ENCODE measurements around the gene FIGN. TPM values are rescaled to one million over a fixed set of nuclear protein-coding genes. Genes with fewer than 3 reads are reported as not detected.

The FIGN gene
- total RNA-seq, 4 donors from 2014 or later: 12.3 to 17.7 (median 14.2) TPM

- TF ChIP-seq POLR2A (IDR thresholded peaks at IDR 0.05) (no peak), EP300 (IDR thresholded peaks at IDR 0.05) (no peak), CTCF (IDR thresholded peaks at IDR 0.05) (no peak)
- H3K4me3 ChIP-seq: no peak overlapping the region
- no peak for DNase-seq (ENCODE audit: low spot score in 2 of 2)
- peaks cover 0 to 4% (median 0%) of the 10 kb centered on the region in 4 donors for H3K4me1 ChIP-seq
- WGBS, 2 donors: 44 to 60% methylated on average over 7 of the region's 7 CpGs
- H3K36me3 ChIP-seq: no peaks in the 10 kb centered on the region
- H3K27me3 ChIP-seq: no peaks in the 10 kb centered on the region
- no peak overlapping the region for H3K27ac ChIP-seq
- H3K9me3 ChIP-seq: no peaks in the 10 kb centered on the region
Observed at GRCh38 chr2:163601377-163601776, 134.4 kb downstream of the FIGN start.

GRCh38 chr2:163600801-163601200 is 135.0 kb downstream of the FIGN start:
- WGBS, 2 donors: 75 to 76% methylated on average over 3 of the region's 3 CpGs
- no peak for TF ChIP-seq EP300 (IDR thresholded peaks at IDR 0.05)
- no peak for TF ChIP-seq POLR2A (IDR thresholded peaks at IDR 0.05)
- TF ChIP-seq CTCF (IDR thresholded peaks at IDR 0.05): no peak
- no peaks in the 10 kb centered on the region for H3K36me3 ChIP-seq
- no peak for DNase-seq (ENCODE audit: low spot score in 2 of 2)
- H3K4me3 ChIP-seq: no peak overlapping the region
- peaks cover 0 to 8% (median 0%) of the 10 kb centered on the region in 4 donors for H3K4me1 ChIP-seq
- H3K9me3 ChIP-seq: no peaks in the 10 kb centered on the region
- no peaks in the 10 kb centered on the region for H3K27me3 ChIP-seq
- H3K27ac ChIP-seq: no peak overlapping the region

GRCh38 chr2:163595028-163595427 is 140.8 kb downstream of the FIGN start:
- H3K4me1 ChIP-seq: peaks cover 0 to 11% (median 0%) of the 10 kb centered on the region in 4 donors
- 16 to 29% methylated on average over 2 of the region's 2 CpGs for WGBS, 2 donors
- DNase-seq (ENCODE audit: low spot score in 2 of 2): no peak
- H3K4me3 ChIP-seq: no peak overlapping the region
- H3K27ac ChIP-seq: no peak overlapping the region
- no peaks in the 10 kb centered on the region for H3K9me3 ChIP-seq
- no peaks in the 10 kb centered on the region for H3K36me3 ChIP-seq
- H3K27me3 ChIP-seq: no peaks in the 10 kb centered on the region
- TF ChIP-seq CTCF (IDR thresholded peaks at IDR 0.05) (no peak), EP300 (IDR thresholded peaks at IDR 0.05) (no peak), POLR2A (IDR thresholded peaks at IDR 0.05) (no peak)

GRCh38 chr2:163594497-163594896 is 141.3 kb downstream of the FIGN start:
- TF ChIP-seq POLR2A (IDR thresholded peaks at IDR 0.05) (no peak), EP300 (IDR thresholded peaks at IDR 0.05) (no peak), CTCF (IDR thresholded peaks at IDR 0.05) (no peak)
- no peaks in the 10 kb centered on the region for H3K9me3 ChIP-seq
- no peak overlapping the region for H3K4me3 ChIP-seq
- H3K36me3 ChIP-seq: no peaks in the 10 kb centered on the region
- WGBS, 2 donors: 66 to 67% methylated on average over 3 of the region's 3 CpGs
- H3K27me3 ChIP-seq: no peaks in the 10 kb centered on the region
- DNase-seq (ENCODE audit: low spot score in 2 of 2): no peak
- no peak overlapping the region for H3K27ac ChIP-seq
- H3K4me1 ChIP-seq: peaks cover 0 to 11% (median 0%) of the 10 kb centered on the region in 4 donors

- 70 to 72% methylated on average over 6 of the region's 6 CpGs for WGBS, 2 donors
Observed at GRCh38 chr2:163593982-163594381, 141.8 kb downstream of the FIGN start.

More at GRCh38 chr2:163593982-163594381, 141.8 kb downstream of the FIGN start:
- TF ChIP-seq POLR2A (IDR thresholded peaks at IDR 0.05) (no peak), EP300 (IDR thresholded peaks at IDR 0.05) (no peak), CTCF (IDR thresholded peaks at IDR 0.05) (no peak)
- Histone ChIP-seq H3K27ac (no peak overlapping the region), H3K36me3 (no peaks in the 10 kb centered on the region), H3K4me1 (peaks cover 0 to 11% (median 0%) of the 10 kb centered on the region in 4 donors), H3K4me3 (no peak overlapping the region), H3K27me3 (no peaks in the 10 kb centered on the region), H3K9me3 (no peaks in the 10 kb centered on the region)
- no peak for DNase-seq (ENCODE audit: low spot score in 2 of 2)
